H1 (cell line): Measurements from ENCODE around the gene ILK. TPM values are rescaled to one million over a fixed set of nuclear protein-coding genes. Genes with fewer than 3 reads are reported as not detected.

ENCODE experiments used
- CTCF ChIA-PET: fragments of 300-600 bp; sonication (Branson Sonifier 250); formaldehyde crosslinking; loops from one replicate; lab custom pipeline; 2021; ENCODE audit not compliant: partially characterized antibody; lab: Charles Lee
- POLR2A ChIA-PET: fragments of 300-600 bp; sonication (Branson Sonifier 250); formaldehyde crosslinking; loops from one replicate; lab custom pipeline; 2021; ENCODE audit warnings: inconsistent platforms; ENCODE audit not compliant: partially characterized antibody; lab: Charles Lee
- DNase-seq, 2 experiments: peaks; one replicate each; pipeline versions ENCODE4 v3.0.0 to v3.0.0-alpha.2; 2010 to 2022; ENCODE audit warnings: low spot score in 2 of 2, low read depth in 1 of 2, mixed read lengths in 1 of 2
- FAIRE-seq: peaks from 2 replicates; lab custom pipeline; 2011; peaks lifted over from hg19 to GRCh38; lab: Jason Lieb, UNC
- H2AFZ ChIP-seq: 2 replicates; pipeline ENCODE4 v1.8.1; 2012; ENCODE audit warnings: low read length, inconsistent platforms
- H2AK5ac ChIP-seq: 2 replicates; pipeline ENCODE4 v1.6.1; 2013; ENCODE audit warnings: low read depth, low read length
- H2BK120ac ChIP-seq: replicated peaks from 2 replicates; pipeline ENCODE3; 2013; ENCODE audit warnings: low read depth, low read length, inconsistent platforms
- H2BK12ac ChIP-seq: 2 replicates; pipeline ENCODE4 v1.6.1; 2013; ENCODE audit warnings: low read depth, low read length
- H2BK15ac ChIP-seq: 2 replicates; pipeline ENCODE4 v1.6.1; 2013; ENCODE audit warnings: low read length
- H2BK20ac ChIP-seq: 2 replicates; pipeline ENCODE4 v1.6.1; 2013; ENCODE audit warnings: low read length
- H2BK5ac ChIP-seq: 2 replicates; pipeline ENCODE4 v1.6.1; 2013; ENCODE audit warnings: low read depth, low read length
- H3K14ac ChIP-seq: 2 replicates; pipeline ENCODE4 v1.6.1; 2013; ENCODE audit warnings: inconsistent platforms; ENCODE audit not compliant: insufficient read length
- H3K18ac ChIP-seq: 2 replicates; pipeline ENCODE4 v1.6.1; 2013; ENCODE audit warnings: low read length; ENCODE audit errors: extremely low read depth
- H3K23ac ChIP-seq: 2 replicates; pipeline ENCODE4 v1.6.1; 2013; ENCODE audit warnings: inconsistent platforms; ENCODE audit not compliant: insufficient read length
- H3K23me2 ChIP-seq: 2 replicates; pipeline ENCODE4 v1.6.1; 2013; ENCODE audit warnings: low read depth, low read length
- H3K27ac ChIP-seq: 2 replicates; pipeline ENCODE4 v1.6.1; 2011; ENCODE audit warnings: low read depth, low read length, inconsistent platforms
- H3K27me3 ChIP-seq, 4 experiments: replicated peaks in 1 of 4; 1 replicate in 1 of 4; 2 replicates in 3 of 4; pipeline versions ENCODE4 v1.6.1 to v1.8.1; 2011 to 2013; ENCODE audit warnings: low read length in 3 of 4, mild to moderate bottlenecking in 3 of 4, inconsistent platforms in 2 of 4, mixed read lengths in 2 of 4, moderate library complexity in 1 of 4; ENCODE audit not compliant: control insufficient read depth in 3 of 4, insufficient read depth in 3 of 4; ENCODE audit errors: extremely low read depth in 1 of 4
- H3K36me3 ChIP-seq, 4 experiments: 2 replicates each; pipeline versions ENCODE4 v1.6.1 to v1.8.1; 2011 to 2013; ENCODE audit warnings: mild to moderate bottlenecking in 4 of 4, low read length in 3 of 4, moderate library complexity in 2 of 4, control low read depth in 1 of 4, inconsistent platforms in 1 of 4; ENCODE audit not compliant: insufficient read depth in 4 of 4, control insufficient read depth in 2 of 4
- H3K4ac ChIP-seq: replicated peaks from 2 replicates; pipeline ENCODE3; 2013; ENCODE audit warnings: low read length, low read depth, mixed read lengths, inconsistent platforms; ENCODE audit not compliant: insufficient read length
- H3K4me1 ChIP-seq, 4 experiments: replicated peaks in 1 of 4; 1 replicate in 1 of 4; 2 replicates in 3 of 4; pipeline versions ENCODE4 v1.6.1 to v1.8.1; 2011 to 2013; ENCODE audit warnings: low read length in 3 of 4, inconsistent platforms in 2 of 4, mixed read lengths in 1 of 4; ENCODE audit not compliant: insufficient read depth in 4 of 4, control insufficient read depth in 3 of 4
- H3K4me2 ChIP-seq, 2 experiments: 2 replicates each; pipeline versions ENCODE4 v1.6.1 to v1.8.1; 2011 to 2013; ENCODE audit warnings: low read depth in 2 of 2, low read length in 2 of 2, control low read depth in 1 of 2, inconsistent platforms in 1 of 2, mild to moderate bottlenecking in 1 of 2; ENCODE audit not compliant: insufficient read depth in 1 of 2
- H3K4me3 ChIP-seq, 4 experiments: fragments of 200-600, 300-600 bp in 1 of 4; sonication (generic), shearing (Covaris generic), sonication (Bioruptor Twin) in 1 of 4; 2 replicates each; pipeline versions ENCODE4 v1.5.1 to v1.8.1; 2011 to 2016; ENCODE audit warnings: low read length in 4 of 4, low read depth in 3 of 4, control low read depth in 2 of 4, inconsistent platforms in 2 of 4, mild to moderate bottlenecking in 2 of 4, mixed read lengths in 1 of 4, moderate library complexity in 1 of 4; ENCODE audit not compliant: insufficient read depth in 2 of 4; ENCODE audit errors: extremely low read depth in 1 of 4
- H3K56ac ChIP-seq: replicated peaks from 2 replicates; pipeline ENCODE3; 2013; ENCODE audit warnings: low read depth, mild to moderate bottlenecking, mixed read lengths, low read length, inconsistent platforms; ENCODE audit not compliant: insufficient read length
- H3K79me1 ChIP-seq: 2 replicates; pipeline ENCODE4 v1.6.1; 2013; ENCODE audit warnings: low read depth, low read length, control low read depth
- H3K79me2 ChIP-seq, 2 experiments: 2 replicates each; pipeline versions ENCODE4 v1.6.1 to v1.8.1; 2012 to 2013; ENCODE audit warnings: low read length in 2 of 2, mild to moderate bottlenecking in 2 of 2, inconsistent platforms in 1 of 2; ENCODE audit not compliant: insufficient read depth in 2 of 2, control insufficient read depth in 1 of 2
- H3K9ac ChIP-seq, 4 experiments: replicated peaks in 1 of 4; 1 replicate in 1 of 4; 2 replicates in 3 of 4; pipeline versions ENCODE4 v1.6.1 to v1.8.1; 2011 to 2013; ENCODE audit warnings: low read depth in 3 of 4, low read length in 3 of 4, control low read depth in 2 of 4, mild to moderate bottlenecking in 2 of 4, moderate library complexity in 2 of 4, inconsistent platforms in 1 of 4; ENCODE audit errors: extremely low read depth in 1 of 4
- H3K9me3 ChIP-seq, 2 experiments: 2 replicates each; pipeline versions ENCODE4 v1.6.1 to v1.8.1; 2012 to 2013; ENCODE audit warnings: mild to moderate bottlenecking in 2 of 2, moderate library complexity in 2 of 2, control low read depth in 1 of 2, inconsistent platforms in 1 of 2, low read depth in 1 of 2, low read length in 1 of 2, mixed read lengths in 1 of 2; ENCODE audit not compliant: insufficient read depth in 2 of 2
- H4K20me1 ChIP-seq, 2 experiments: replicated peaks in 1 of 2; 2 replicates each; pipeline versions ENCODE3 to v1.8.1; 2011 to 2013; ENCODE audit warnings: inconsistent platforms in 2 of 2, low read length in 2 of 2, mild to moderate bottlenecking in 1 of 2; ENCODE audit not compliant: insufficient read depth in 2 of 2, control insufficient read depth in 1 of 2
- H4K5ac ChIP-seq: 2 replicates; pipeline ENCODE4 v1.6.1; 2013; ENCODE audit warnings: low read length, low read depth, mixed read lengths, inconsistent platforms; ENCODE audit not compliant: insufficient read length
- H4K8ac ChIP-seq: 2 replicates; pipeline ENCODE4 v1.8.0; 2013; ENCODE audit warnings: mild to moderate bottlenecking, moderate library complexity, low read length, inconsistent platforms; ENCODE audit not compliant: insufficient read depth; ENCODE audit errors: extremely low read depth
- H4K91ac ChIP-seq: replicated peaks from 2 replicates; pipeline ENCODE3; 2013; ENCODE audit warnings: low read length, mixed read lengths, inconsistent platforms; ENCODE audit not compliant: insufficient read length
- WGBS, 2 experiments: shearing (Covaris generic) in 1 of 2; methylation state at CpG; one replicate each; pipeline versions ENCODE4 v1.1.6 to v1.1.7; 2013 to 2015; ENCODE audit warnings: low lambda C conversion rate in 2 of 2, mixed read lengths in 2 of 2, inconsistent platforms in 1 of 2, low coverage in 1 of 2, missing lambda C conversion rate in 1 of 2; ENCODE audit not compliant: insufficient replicate concordance in 2 of 2, insufficient coverage in 1 of 2, insufficient read length in 1 of 2; ENCODE audit errors: extremely low coverage in 1 of 2, missing lambda C conversion rate in 1 of 2; 5-methylcytosine and 5-hydroxymethylcytosine counted together
- polyA plus RNA-seq, 7 experiments: library from polyadenylated mRNA; depleted of rRNA in 3 of 7; stranded (reverse) in 5 of 7; unstranded in 2 of 7; fragments of >200 nt in 5 of 7; fragments of 200-250 nt in 2 of 7; gene quantifications; 1 replicate in 5 of 7; 2 replicates in 1 of 7; 4 replicates in 1 of 7; pipeline versions ENCODE4 v1.2.1 to v1.2.3, GENCODE V29; 2011 to 2013; ENCODE audit warnings: missing spikeins in 2 of 7, mixed read lengths in 2 of 7
- total RNA-seq: library from RNA; stranded (reverse); fragmentation: NEBNext Ultra II Directional; extraction: Animal tissue kit (Norgen Biotek cat#: 25700); gene quantifications from 2 replicates; pipeline ENCODE4 v1.2.1, GENCODE V29; 2021

ILK gene
- total and polyA plus RNA-seq, 2 of the 8 experiments (the other 6 are each of a cell fraction or from before 2014, with no cell fraction given): 91.4 to 132 TPM

- ChIA-PET POLR2A (interaction anchor here (1.2 to 2.7 kb wide), 2 partner anchors 8 to 13 kb away, joined by 3 to 9 read pairs; partner anchors contain the start of gene TAF10), CTCF (interaction anchor here (0.6 to 1.6 kb wide), 3 partner anchors 12 to 158 kb away, joined by 3 to 5 read pairs (median 5); partner anchors contain the start of gene TAF10)
- no peak overlapping the region for H2BK20ac ChIP-seq
- H4K5ac ChIP-seq: no peak overlapping the region
- H4K91ac ChIP-seq: no peak overlapping the region
- no peak overlapping the region for H3K56ac ChIP-seq
- no peaks in the 10 kb centered on the region for H3K27me3 ChIP-seq
- H4K8ac ChIP-seq: no peak overlapping the region
- peaks cover 3 to 22% (median 9%) of the 10 kb centered on the region in 4 experiments; a peak in 7 of 8 replicates for H3K36me3 ChIP-seq
- no peak overlapping the region for H3K4me2 ChIP-seq
- H3K9ac ChIP-seq: no peak overlapping the region
- peaks cover 15% of the 10 kb centered on the region for H3K23me2 ChIP-seq
- no peak overlapping the region for H2AFZ ChIP-seq
- 100% methylated on average over 1 of the region's 1 CpG; no CpG with 5 or more reads in 1 of the 2 experiments for WGBS, 2 experiments
- H2BK15ac ChIP-seq: no peak overlapping the region
- no peak overlapping the region for H3K18ac ChIP-seq
- peaks cover 7% of the 10 kb centered on the region for H3K79me1 ChIP-seq
- H3K4me3 ChIP-seq: no peak overlapping the region
- peaks cover 0 to 4% (median 2%) of the 10 kb centered on the region in 4 experiments; a peak in 3 of 7 replicates for H3K4me1 ChIP-seq
- no peak overlapping the region for H2AK5ac ChIP-seq
- no peak overlapping the region for H3K23ac ChIP-seq
- peaks cover 3 to 17% of the 10 kb centered on the region in 2 experiments for H3K79me2 ChIP-seq
- H3K27ac ChIP-seq: no peak overlapping the region
- no peak overlapping the region for H2BK12ac ChIP-seq
- H2BK120ac ChIP-seq: no peak overlapping the region
- no peak overlapping the region for H2BK5ac ChIP-seq
- H3K14ac ChIP-seq: no peak overlapping the region
- no peak for FAIRE-seq
- DNase-seq: no peak
- peaks cover 0 to 10% of the 10 kb centered on the region in 2 experiments for H4K20me1 ChIP-seq
- no peaks in the 10 kb centered on the region for H3K9me3 ChIP-seq
- no peak overlapping the region for H3K4ac ChIP-seq
Observed at GRCh38 chr11:6599449-6599848, 4.1 kb upstream of the ILK start.
